CD8-positive, alpha-beta memory T cell (primary cell): Measurements from ENCODE around the gene SMIM20. TPM values are rescaled to one million over a fixed set of nuclear protein-coding genes. Genes with fewer than 3 reads are reported as not detected.

Source experiments
- CTCF ChIA-PET: fragments of 350-600 bp; sonication (Branson Sonifier 250); formaldehyde crosslinking; loops from one replicate; lab custom pipeline; 2021; ENCODE audit warnings: antibody characterized with exemption; lab: Charles Lee
- POLR2A ChIA-PET: fragments of 350-600 bp; sonication (Branson Sonifier 250); formaldehyde crosslinking; loops from one replicate; lab custom pipeline; 2021; ENCODE audit warnings: antibody characterized with exemption; lab: Charles Lee
- DNase-seq, 5 donors: peaks; one replicate each; pipeline versions ENCODE4 v3.0.0 to v3.0.0-alpha.2; 2020 to 2022; ENCODE audit warnings: mixed read lengths in 1 of 5
- H3K27ac ChIP-seq: one replicate; pipeline ENCODE4 v1.7.0; 2013; ENCODE audit warnings: low read depth, mild to moderate bottlenecking, low read length, moderate library complexity
- H3K27me3 ChIP-seq: 2 replicates; pipeline ENCODE4 v1.7.0; 2013; ENCODE audit warnings: low read length, mild to moderate bottlenecking; ENCODE audit not compliant: insufficient read depth, poor library complexity, severe bottlenecking
- H3K36me3 ChIP-seq: 2 replicates; pipeline ENCODE4 v1.7.0; 2013; ENCODE audit warnings: mild to moderate bottlenecking, low read length, moderate library complexity; ENCODE audit not compliant: insufficient read depth
- H3K4me1 ChIP-seq: 2 replicates; pipeline ENCODE4 v1.7.0; 2013; ENCODE audit warnings: mild to moderate bottlenecking, low read length, moderate library complexity; ENCODE audit not compliant: insufficient read depth
- H3K4me3 ChIP-seq: 2 replicates; pipeline ENCODE4 v1.7.0; 2013; ENCODE audit warnings: mild to moderate bottlenecking, low read length
- H3K9me3 ChIP-seq: 2 replicates; pipeline ENCODE4 v1.7.0; 2013; ENCODE audit warnings: mild to moderate bottlenecking, low read length
- H3K27ac Mint-ChIP-seq, 8 donors: one replicate each; pipeline ENCODE4 v1.8.0; 2020 to 2021; ENCODE audit warnings: mixed read lengths in 8 of 8, mild to moderate bottlenecking in 6 of 8, inconsistent platforms in 3 of 8, moderate library complexity in 3 of 8
- H3K27me3 Mint-ChIP-seq, 2 donors: one replicate each; pipeline ENCODE4 v1.8.0; 2020 to 2021; ENCODE audit warnings: mixed read lengths in 2 of 2, mild to moderate bottlenecking in 1 of 2, moderate library complexity in 1 of 2
- H3K36me3 Mint-ChIP-seq, 3 donors: one replicate each; pipeline ENCODE4 v1.8.0; 2020 to 2021; ENCODE audit warnings: mixed read lengths in 3 of 3, inconsistent platforms in 1 of 3, mild to moderate bottlenecking in 1 of 3
- H3K4me1 Mint-ChIP-seq, 3 donors: one replicate each; pipeline ENCODE4 v1.8.0; 2020 to 2021; ENCODE audit warnings: mixed read lengths in 3 of 3, inconsistent platforms in 1 of 3, mild to moderate bottlenecking in 1 of 3
- H3K4me3 Mint-ChIP-seq, 7 donors: one replicate each; pipeline ENCODE4 v1.8.0; 2020 to 2021; ENCODE audit warnings: mixed read lengths in 7 of 7, mild to moderate bottlenecking in 6 of 7, moderate library complexity in 4 of 7, inconsistent platforms in 2 of 7
- H3K9me3 Mint-ChIP-seq, 5 donors: one replicate each; pipeline ENCODE4 v1.8.0; 2020 to 2022; ENCODE audit warnings: mixed read lengths in 5 of 5, mild to moderate bottlenecking in 3 of 5, moderate library complexity in 2 of 5, inconsistent platforms in 1 of 5
- polyA plus RNA-seq: library from polyadenylated mRNA; unstranded; fragments of 300-500 nt; fragmentation: Illumina TruSeq; gene quantifications from one replicate; pipeline ENCODE4 v1.2.3, GENCODE V29; 2021
- total RNA-seq, 2 experiments: library from RNA; stranded (reverse); gene quantifications; one replicate each; pipeline ENCODE4 v1.2.3, GENCODE V29; 2021

SMIM20 gene
- total and polyA plus RNA-seq, 3 experiments from 2014 or later: 25.1 to 47.3 (median 28.5) TPM

- Histone ChIP-seq H3K27me3 (peaks cover 5% of the 10 kb centered on the region), H3K4me3 (no peak overlapping the region), H3K9me3 (no peaks in the 10 kb centered on the region), H3K36me3 (no peaks in the 10 kb centered on the region), H3K27ac (no peak overlapping the region), H3K4me1 (no peaks in the 10 kb centered on the region)
- CTCF ChIA-PET: no interaction called here
- Mint-ChIP-seq H3K9me3 (no peaks in the 10 kb centered on the region), H3K27me3 (peaks cover 10 to 40% of the 10 kb centered on the region in 2 donors), H3K27ac (no peak overlapping the region), H3K36me3 (no peaks in the 10 kb centered on the region), H3K4me3 (no peak overlapping the region), H3K4me1 (peaks cover 4 to 9% (median 7%) of the 10 kb centered on the region in 3 donors)
- POLR2A ChIA-PET: no interaction called here
- no peak for DNase-seq
Measured at GRCh38 chr4:25948051-25948450, 34.0 kb downstream of the SMIM20 start.

GRCh38 chr4:25949173-25949748, 35.2 kb downstream of the SMIM20 start:
- Mint-ChIP-seq H3K27ac (no peak overlapping the region), H3K36me3 (no peaks in the 10 kb centered on the region), H3K4me1 (peaks cover 4 to 9% (median 7%) of the 10 kb centered on the region in 3 donors), H3K9me3 (no peaks in the 10 kb centered on the region), H3K4me3 (no peak overlapping the region), H3K27me3 (peaks cover 17 to 40% of the 10 kb centered on the region in 2 donors)
- Histone ChIP-seq H3K4me1 (no peaks in the 10 kb centered on the region), H3K4me3 (no peak overlapping the region), H3K27me3 (peaks cover 5% of the 10 kb centered on the region), H3K36me3 (no peaks in the 10 kb centered on the region), H3K27ac (no peak overlapping the region), H3K9me3 (no peaks in the 10 kb centered on the region)
- ChIA-PET POLR2A (no interaction called here), CTCF (interaction anchor here (0.9 to 2.5 kb wide), 2 partner anchors 30 to 40 kb away, joined by 3 to 7 read pairs; no protein-coding TSS in a partner anchor)
- no peak for DNase-seq

GRCh38 chr4:25949994-25950393, 36.0 kb downstream of the SMIM20 start:
- no peak overlapping the region for H3K4me3 Mint-ChIP-seq
- CTCF ChIA-PET: interaction anchor here (2.5 kb wide), 1 partner anchor 39 kb away, joined by 7 read pairs; no protein-coding TSS in a partner anchor

GRCh38 chr4:25950461-25951389, 36.7 kb downstream of the SMIM20 start:
- H3K27ac Mint-ChIP-seq: no peak overlapping the region
- peaks cover 5% of the 10 kb centered on the region for H3K27me3 ChIP-seq
- no peaks in the 10 kb centered on the region for H3K4me1 ChIP-seq
- H3K4me3 Mint-ChIP-seq: no peak overlapping the region
- H3K27me3 Mint-ChIP-seq: peaks cover 17 to 47% of the 10 kb centered on the region in 2 donors
- no peak overlapping the region for H3K27ac ChIP-seq
- no peaks in the 10 kb centered on the region for H3K9me3 Mint-ChIP-seq
- H3K9me3 ChIP-seq: no peaks in the 10 kb centered on the region
- H3K4me1 Mint-ChIP-seq: peaks cover 4 to 9% (median 7%) of the 10 kb centered on the region in 3 donors
- no peak overlapping the region for H3K4me3 ChIP-seq
- no peaks in the 10 kb centered on the region for H3K36me3 Mint-ChIP-seq
- H3K36me3 ChIP-seq: no peaks in the 10 kb centered on the region
- POLR2A ChIA-PET: no interaction called here
- CTCF ChIA-PET: interaction anchor here (2.5 kb wide), 1 partner anchor 38 kb away, joined by 7 read pairs; no protein-coding TSS in a partner anchor
- no peak for DNase-seq

More at GRCh38 chr4:25949994-25950393, 36.0 kb downstream of the SMIM20 start:
- H3K9me3 ChIP-seq: no peaks in the 10 kb centered on the region
- Mint-ChIP-seq H3K36me3 (no peaks in the 10 kb centered on the region), H3K27me3 (peaks cover 17 to 43% of the 10 kb centered on the region in 2 donors), H3K9me3 (no peaks in the 10 kb centered on the region), H3K27ac (no peak overlapping the region), H3K4me1 (peaks cover 4 to 9% (median 7%) of the 10 kb centered on the region in 3 donors)
- no peak for DNase-seq
- H3K36me3 ChIP-seq: no peaks in the 10 kb centered on the region
- peaks cover 5% of the 10 kb centered on the region for H3K27me3 ChIP-seq
- H3K27ac ChIP-seq: no peak overlapping the region
- no peaks in the 10 kb centered on the region for H3K4me1 ChIP-seq
- POLR2A ChIA-PET: no interaction called here
- no peak overlapping the region for H3K4me3 ChIP-seq

GRCh38 chr4:25951390-25951952, 37.5 kb downstream of the SMIM20 start:
- POLR2A ChIA-PET: no interaction called here
- H3K36me3 ChIP-seq: no peaks in the 10 kb centered on the region
- H3K27me3 ChIP-seq: peaks cover 5% of the 10 kb centered on the region
- H3K4me3 ChIP-seq: no peak overlapping the region
- no peak overlapping the region for H3K27ac ChIP-seq
- H3K27me3 Mint-ChIP-seq: peaks cover 21 to 48% of the 10 kb centered on the region in 2 donors
- H3K4me1 ChIP-seq: no peaks in the 10 kb centered on the region
- peaks cover 4 to 9% (median 7%) of the 10 kb centered on the region in 3 donors for H3K4me1 Mint-ChIP-seq
- no peak overlapping the region for H3K27ac Mint-ChIP-seq
- no peak for DNase-seq
- no peaks in the 10 kb centered on the region for H3K9me3 ChIP-seq
- no peaks in the 10 kb centered on the region for H3K9me3 Mint-ChIP-seq
- H3K4me3 Mint-ChIP-seq: no peak overlapping the region
- H3K36me3 Mint-ChIP-seq: peaks cover 0 to 5% (median 0%) of the 10 kb centered on the region in 3 donors
- CTCF ChIA-PET: interaction anchor here (1.4 to 2.5 kb wide), 2 partner anchors 12 to 37 kb away, joined by 3 to 7 read pairs; no protein-coding TSS in a partner anchor

- no peak overlapping the region for H3K4me3 Mint-ChIP-seq
- H3K36me3 Mint-ChIP-seq: peaks cover 0 to 5% (median 0%) of the 10 kb centered on the region in 3 donors
- H3K27ac ChIP-seq: no peak overlapping the region
- H3K4me1 Mint-ChIP-seq: peaks cover 4 to 9% (median 7%) of the 10 kb centered on the region in 3 donors
- DNase-seq: no peak
- peaks cover 20 to 39% of the 10 kb centered on the region in 2 donors for H3K27me3 Mint-ChIP-seq
- peaks cover 9% of the 10 kb centered on the region for H3K27me3 ChIP-seq
- H3K4me1 ChIP-seq: no peaks in the 10 kb centered on the region
- H3K4me3 ChIP-seq: no peak overlapping the region
- H3K9me3 Mint-ChIP-seq: no peaks in the 10 kb centered on the region
- ChIA-PET CTCF (no interaction called here), POLR2A (no interaction called here)
- H3K27ac Mint-ChIP-seq: no peak overlapping the region
- H3K36me3 ChIP-seq: no peaks in the 10 kb centered on the region
- H3K9me3 ChIP-seq: no peaks in the 10 kb centered on the region
Measured at GRCh38 chr4:25953740-25954139, 39.7 kb downstream of the SMIM20 start.

- POLR2A ChIA-PET: no interaction called here
- Mint-ChIP-seq H3K27me3 (peaks cover 19 to 35% of the 10 kb centered on the region in 2 donors), H3K4me1 (peaks cover 4 to 9% (median 7%) of the 10 kb centered on the region in 3 donors), H3K36me3 (peaks cover 0 to 5% (median 0%) of the 10 kb centered on the region in 3 donors), H3K4me3 (no peak overlapping the region), H3K27ac (no peak overlapping the region), H3K9me3 (no peaks in the 10 kb centered on the region)
- no peaks in the 10 kb centered on the region for H3K4me1 ChIP-seq
- H3K27me3 ChIP-seq: peaks cover 9% of the 10 kb centered on the region
- no peak overlapping the region for H3K27ac ChIP-seq
- no peak for DNase-seq
- CTCF ChIA-PET: interaction anchor here (1.5 kb wide), 1 partner anchor 34 kb away, joined by 5 read pairs; no protein-coding TSS in a partner anchor
- H3K4me3 ChIP-seq: no peak overlapping the region
- no peaks in the 10 kb centered on the region for H3K36me3 ChIP-seq
- no peaks in the 10 kb centered on the region for H3K9me3 ChIP-seq
Measured at GRCh38 chr4:25954293-25954904, 40.4 kb downstream of the SMIM20 start.
